Measurements from ENCODE around the gene PSMD9.
A peak's percentile ranks its signal among the peaks of the same experiment; 100 is the strongest.

Gene PSMD9

GRCh38 chr12:121888478-121889273 lies at the start of gene PSMD9:
PSMD9 (plus strand) TSS chr12:121888790; CDS start chr12:121888857, 67 bp downstream.
- Histone ChIP-seq H3K9me2 (ENCODE audit: low read depth, low read length) (no peaks in the 10 kb centered on the region), H3K79me2 (ENCODE audit: insufficient read depth, low read length) (peaks cover 15% of the 10 kb centered on the region), H3F3A (ENCODE audit: insufficient read depth, low read length) (no peaks in the 10 kb centered on the region; the same call in 1 of the 2 replicates), H3K27ac (ENCODE audit: low read depth, low read length, poor library complexity, severe bottlenecking) (peak within 1 kb of the TSS; percentile 92), H3K9ac (ENCODE audit: low read length) (peak within 1 kb of the TSS; percentile 95), H4K20me1 (ENCODE audit: insufficient read depth, low read length) (no peaks in the 10 kb centered on the region), H3K36me3 (ENCODE audit: insufficient read depth, low read length) (peaks cover 22% of the 10 kb centered on the region), H3K27me3 (ENCODE audit: insufficient read depth, low read length) (no peaks in the 10 kb centered on the region), H3K4me1 (ENCODE audit: insufficient read depth, low read length, severe bottlenecking) (peaks cover 33% of the 10 kb centered on the region), H3K4me2 (ENCODE audit: low read length) (peak within 1 kb of the TSS; percentile 89), H2AFZ (ENCODE audit: low read length) (no peak within 1 kb of the TSS), H3K9me3 (ENCODE audit: low read length) (no peaks in the 10 kb centered on the region), H3K4me3 (ENCODE audit: low read depth, low read length, poor library complexity, severe bottlenecking) (peak within 1 kb of the TSS; percentile 92)
- TF ChIP-seq EZH2 (IDR thresholded peaks at IDR 0.05; ENCODE audit: borderline replicate concordance, low read length) (no peak), CTCF (IDR thresholded peaks at IDR 0.05; ENCODE audit: low read length) (peak; percentile 79)

GRCh38 chr12:121839106-121839992 lies 49.2 kb upstream of the PSMD9 start:
- H3K4me2 ChIP-seq (ENCODE audit: low read length) = peak overlapping the region; percentile 77
- H3K27me3 ChIP-seq (ENCODE audit: insufficient read depth, low read length) = peaks cover 3% of the 10 kb centered on the region; the same call in 1 of the 2 replicates
- no peaks in the 10 kb centered on the region for H3K9me2 ChIP-seq (ENCODE audit: low read depth, low read length)
- peak overlapping the region; percentile 31; the same call in 1 of the 2 replicates for H2AFZ ChIP-seq (ENCODE audit: low read length)
- H3K9me3 ChIP-seq (ENCODE audit: low read length) = no peaks in the 10 kb centered on the region
- no peaks in the 10 kb centered on the region for H3K36me3 ChIP-seq (ENCODE audit: insufficient read depth, low read length)
- H3K27ac ChIP-seq (ENCODE audit: low read depth, low read length, poor library complexity, severe bottlenecking) = no peak overlapping the region
- no peaks in the 10 kb centered on the region for H4K20me1 ChIP-seq (ENCODE audit: insufficient read depth, low read length)
- no peaks in the 10 kb centered on the region for H3F3A ChIP-seq (ENCODE audit: insufficient read depth, low read length)
- no peak for TF ChIP-seq CTCF (IDR thresholded peaks at IDR 0.05; ENCODE audit: low read length)
- no peak for TF ChIP-seq EZH2 (IDR thresholded peaks at IDR 0.05; ENCODE audit: borderline replicate concordance, low read length)
- peak overlapping the region; percentile 76 for H3K4me3 ChIP-seq (ENCODE audit: low read depth, low read length, poor library complexity, severe bottlenecking)
- H3K4me1 ChIP-seq (ENCODE audit: insufficient read depth, low read length, severe bottlenecking) = peaks cover 8% of the 10 kb centered on the region
- peak overlapping the region; percentile 78 for H3K9ac ChIP-seq (ENCODE audit: low read length)
- H3K79me2 ChIP-seq (ENCODE audit: insufficient read depth, low read length) = no peaks in the 10 kb centered on the region

- H3K9ac ChIP-seq (ENCODE audit: low read length) = peak overlapping the region; percentile 78
- H3K4me2 ChIP-seq (ENCODE audit: low read length) = peak overlapping the region; percentile 77
- peaks cover 3% of the 10 kb centered on the region; the same call in 1 of the 2 replicates for H3K27me3 ChIP-seq (ENCODE audit: insufficient read depth, low read length)
- H3K9me2 ChIP-seq (ENCODE audit: low read depth, low read length) = no peaks in the 10 kb centered on the region
- no peaks in the 10 kb centered on the region for H3K79me2 ChIP-seq (ENCODE audit: insufficient read depth, low read length)
- no peaks in the 10 kb centered on the region for H3K9me3 ChIP-seq (ENCODE audit: low read length)
- no peak overlapping the region for H3K27ac ChIP-seq (ENCODE audit: low read depth, low read length, poor library complexity, severe bottlenecking)
- H3K36me3 ChIP-seq (ENCODE audit: insufficient read depth, low read length) = no peaks in the 10 kb centered on the region
- peaks cover 8% of the 10 kb centered on the region for H3K4me1 ChIP-seq (ENCODE audit: insufficient read depth, low read length, severe bottlenecking)
- H4K20me1 ChIP-seq (ENCODE audit: insufficient read depth, low read length) = no peaks in the 10 kb centered on the region
- no peak for TF ChIP-seq CTCF (IDR thresholded peaks at IDR 0.05; ENCODE audit: low read length)
- no peak for TF ChIP-seq EZH2 (IDR thresholded peaks at IDR 0.05; ENCODE audit: borderline replicate concordance, low read length)
- peak overlapping the region; percentile 31; the same call in 1 of the 2 replicates for H2AFZ ChIP-seq (ENCODE audit: low read length)
- no peaks in the 10 kb centered on the region for H3F3A ChIP-seq (ENCODE audit: insufficient read depth, low read length)
- H3K4me3 ChIP-seq (ENCODE audit: low read depth, low read length, poor library complexity, severe bottlenecking) = peak overlapping the region; percentile 76
Observed at GRCh38 chr12:121839993-121840761, 48.4 kb upstream of the PSMD9 start.
